Hematopoietic multipotent progenitor cell treated with erythropoietin and hydrocortisone succinate and interleukin-3 and kit ligand, for 15 days (in vitro differentiated cells): Measurements from ENCODE around the gene TTC28.
"Not testable (repeated sequence)": the region's sequence is repeated elsewhere in the genome, so short reads cannot be mapped to it uniquely, and the experiment has no call there.

Source experiments
- DNase-seq: peaks from one replicate; pipeline ENCODE4 v3.0.0-alpha.2; 2015; ENCODE audit warnings: low spot score

The TTC28 gene

DNA sequence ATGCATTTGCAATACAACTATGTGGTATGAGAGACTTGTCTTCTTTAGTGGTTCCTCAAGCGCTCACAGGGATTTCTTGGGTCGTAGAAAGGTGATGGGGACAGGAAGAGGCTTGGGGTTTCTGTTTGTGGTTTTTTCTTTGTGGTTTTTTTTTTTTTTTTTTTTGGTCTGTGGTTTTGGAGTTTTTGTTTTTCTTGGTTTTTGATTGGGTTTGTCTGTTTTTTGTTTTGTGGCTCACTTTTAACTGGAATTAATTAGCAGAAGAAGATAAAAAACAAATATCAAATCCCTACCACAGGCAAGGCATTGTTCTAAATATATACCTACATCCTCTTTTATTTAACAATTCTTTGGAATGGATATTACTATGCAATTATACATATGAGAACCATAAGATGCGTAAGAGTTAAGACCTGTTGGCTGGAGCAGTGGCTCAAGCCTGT is 5.5 kb downstream of the TTC28 start:
- no peak for DNase-seq

DNA sequence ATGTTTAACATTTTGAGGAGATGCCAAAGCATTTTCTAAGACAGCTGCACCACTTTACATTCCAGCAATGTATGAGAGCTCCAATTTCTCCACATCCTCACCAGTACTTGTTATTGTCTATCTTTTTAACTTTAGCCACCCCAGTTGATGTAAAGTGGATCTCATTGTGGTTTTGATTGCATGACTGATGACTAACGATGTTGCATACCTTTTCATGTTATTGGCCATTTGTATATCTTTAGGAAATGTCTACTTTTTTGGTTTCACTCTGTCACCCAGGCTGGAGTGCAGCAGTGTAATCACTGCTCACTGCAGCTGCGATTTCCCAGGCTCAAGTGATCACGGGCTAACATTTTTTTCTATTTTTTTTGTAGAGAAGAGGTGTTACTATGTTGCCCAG is 8.9 kb downstream of the TTC28 start:
- DNase-seq, result no peak

DNA sequence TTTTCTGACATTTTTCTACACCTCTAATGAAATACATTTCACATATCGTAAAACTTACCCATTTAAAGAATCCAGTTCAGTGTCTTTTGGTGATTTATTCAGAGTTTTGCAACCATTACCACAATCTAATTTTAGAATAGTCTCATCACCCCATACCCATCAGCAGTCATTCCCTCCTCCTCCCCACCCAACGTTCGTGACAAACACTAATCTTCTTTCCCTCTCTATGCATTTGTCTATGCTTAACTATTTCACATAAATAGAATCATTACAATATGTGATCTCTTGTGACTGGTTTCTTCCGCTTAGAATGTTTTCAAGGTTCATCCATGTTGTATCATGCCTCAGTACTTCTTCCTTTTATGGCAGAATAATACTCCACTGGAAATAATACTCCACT is 9.5 kb downstream of the TTC28 start:
- no peak for DNase-seq

DNA sequence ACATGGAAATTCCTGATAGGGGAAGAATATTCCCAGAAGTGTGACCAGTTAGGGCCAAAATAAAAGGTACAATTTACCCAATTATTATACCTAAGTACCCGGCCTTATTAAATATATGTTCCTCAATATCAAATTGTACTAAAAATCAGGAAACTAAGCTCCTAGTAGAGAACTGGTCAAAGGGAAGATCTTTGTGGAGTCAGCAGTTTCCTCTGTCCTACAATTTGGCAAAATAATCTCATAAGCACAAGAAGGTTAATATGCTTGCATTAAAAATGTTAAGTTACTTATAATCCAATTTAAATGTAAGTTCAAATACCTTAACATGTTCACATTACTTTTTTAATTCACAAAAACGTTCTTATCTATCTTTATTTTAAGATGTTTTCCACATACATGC is 10.3 kb downstream of the TTC28 start:
- no peak for DNase-seq

DNA sequence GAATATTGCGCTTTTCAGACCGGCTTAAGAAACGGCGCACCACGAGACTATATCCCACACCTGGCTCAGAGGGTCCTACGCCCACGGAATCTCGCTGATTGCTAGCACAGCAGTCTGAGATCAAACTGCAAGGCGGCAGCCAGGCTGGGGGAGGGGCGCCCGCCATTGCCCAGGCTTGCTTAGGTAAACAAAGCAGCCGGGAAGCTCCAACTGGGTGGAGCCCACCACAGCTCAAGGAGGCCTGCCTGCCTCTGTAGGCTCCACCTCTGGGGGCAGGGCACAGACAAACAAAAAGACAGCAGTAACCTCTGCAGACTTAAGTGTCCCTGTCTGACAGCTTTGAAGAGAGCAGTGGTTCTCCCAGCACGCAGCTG is 16.1 kb downstream of the TTC28 start:
- not testable (repeated sequence) for DNase-seq

DNA sequence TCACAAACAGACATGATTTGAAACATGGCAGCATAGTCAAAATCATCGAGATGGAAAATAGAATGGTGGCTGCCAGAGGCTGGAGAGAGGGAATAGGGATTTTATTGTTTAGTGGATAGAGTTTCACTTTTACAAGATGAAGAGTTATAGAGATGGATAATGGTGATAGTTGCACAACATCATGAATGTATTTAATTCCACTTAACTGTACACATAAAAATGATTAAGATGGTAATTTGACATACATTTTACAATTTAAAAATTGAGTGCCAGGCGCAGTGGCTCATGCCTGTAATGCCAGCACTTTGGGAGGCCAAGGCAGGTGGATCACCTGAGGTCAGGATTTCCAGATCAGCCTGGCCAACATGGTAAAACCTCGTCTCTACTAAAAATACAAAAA is 21.2 kb downstream of the TTC28 start:
- no peak for DNase-seq

DNA sequence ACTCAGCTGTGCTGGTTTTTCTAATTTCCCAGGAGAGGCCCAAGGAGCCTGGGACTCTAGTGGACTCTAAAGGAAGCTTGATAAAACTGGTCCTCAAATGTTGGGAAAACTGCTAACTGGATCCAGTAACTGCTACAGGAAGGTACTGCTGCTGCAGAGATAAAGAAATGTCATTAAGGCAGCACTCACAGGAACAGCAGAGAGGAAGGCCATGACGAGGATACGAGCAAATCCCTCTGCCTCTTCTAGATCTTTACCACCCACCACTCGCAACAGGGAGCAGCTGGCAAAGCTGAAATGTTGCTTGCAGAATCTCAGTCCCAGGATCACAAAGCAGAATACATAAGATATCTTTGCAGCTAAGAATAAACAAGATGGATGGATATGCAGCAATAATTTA is 23.5 kb downstream of the TTC28 start:
- DNase-seq, result no peak

DNA sequence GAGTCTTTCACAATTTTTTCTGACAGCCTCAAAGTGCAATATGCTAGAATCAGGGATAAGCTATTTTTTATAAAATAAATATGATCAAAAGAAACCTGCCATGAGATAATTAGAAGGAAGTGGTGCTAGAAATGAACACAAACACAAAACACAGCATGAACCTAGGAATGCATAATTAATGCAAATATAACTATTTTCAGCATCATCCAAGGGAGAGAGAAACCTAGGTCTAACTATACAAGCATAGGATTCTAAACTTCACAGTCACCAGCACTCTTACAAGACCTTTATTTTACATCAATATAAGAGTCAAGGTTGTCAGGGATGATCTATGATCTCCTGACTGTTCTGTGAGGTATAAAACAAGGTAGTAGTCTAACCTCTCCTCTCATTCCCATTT is 29.2 kb downstream of the TTC28 start:
- no peak for DNase-seq

DNA sequence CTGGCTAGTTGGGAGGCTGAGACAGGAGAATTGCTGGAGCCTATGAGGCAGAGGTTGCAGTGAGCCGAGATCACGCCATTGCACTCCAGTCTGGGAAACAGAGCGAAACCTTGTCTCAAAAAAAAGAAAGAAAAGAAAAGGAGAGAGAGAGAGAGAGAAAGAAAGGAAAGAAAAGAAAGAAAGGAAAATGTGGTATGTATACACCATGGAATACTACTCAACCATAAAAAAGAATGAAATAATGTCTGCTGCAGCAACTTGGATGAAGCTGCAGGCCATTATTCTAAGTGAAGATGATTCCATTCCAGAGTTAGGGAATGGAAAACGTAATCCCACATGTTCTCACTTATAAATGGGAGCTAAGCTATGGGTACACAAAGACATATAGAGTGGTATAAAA is 30.8 kb downstream of the TTC28 start:
- no peak for DNase-seq

DNA sequence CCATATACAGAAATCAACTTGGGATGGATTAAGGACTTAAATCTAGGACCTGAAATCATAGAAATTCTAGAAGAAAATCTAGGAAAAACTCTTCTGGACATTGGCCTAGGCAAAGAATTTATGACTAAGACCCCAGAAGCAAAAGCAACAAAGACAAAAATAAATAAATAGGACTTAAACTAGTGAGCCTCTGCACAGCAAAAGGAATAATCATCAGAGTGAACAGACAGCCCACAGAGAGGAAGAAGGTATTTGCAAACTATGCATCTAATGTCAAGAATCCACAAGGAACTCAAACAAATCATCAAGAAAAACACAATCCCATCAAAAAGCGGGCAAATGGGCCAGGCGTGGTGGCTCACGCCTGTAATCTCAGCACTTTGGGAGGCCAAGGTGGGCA is 32.4 kb downstream of the TTC28 start:
- no peak for DNase-seq

DNA sequence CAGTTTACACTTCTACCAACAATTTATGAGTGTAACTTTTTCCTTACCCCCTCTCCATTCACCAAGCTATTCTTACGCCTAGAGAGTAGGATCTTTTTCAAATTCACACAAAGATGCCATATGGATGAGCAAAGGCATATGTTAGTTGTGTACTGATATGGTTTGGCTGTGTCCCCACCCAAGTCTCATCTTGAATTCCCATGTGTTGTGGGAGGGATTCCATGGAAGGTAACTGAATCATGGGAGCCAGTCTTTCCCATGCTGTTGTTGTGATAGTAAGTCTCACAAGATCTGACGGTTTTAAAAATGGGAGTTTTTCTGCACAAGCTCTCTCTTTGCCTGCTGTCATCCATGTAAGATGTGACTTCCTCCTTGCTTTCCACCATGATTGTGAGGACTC is 40.3 kb downstream of the TTC28 start:
- no peak for DNase-seq

DNA sequence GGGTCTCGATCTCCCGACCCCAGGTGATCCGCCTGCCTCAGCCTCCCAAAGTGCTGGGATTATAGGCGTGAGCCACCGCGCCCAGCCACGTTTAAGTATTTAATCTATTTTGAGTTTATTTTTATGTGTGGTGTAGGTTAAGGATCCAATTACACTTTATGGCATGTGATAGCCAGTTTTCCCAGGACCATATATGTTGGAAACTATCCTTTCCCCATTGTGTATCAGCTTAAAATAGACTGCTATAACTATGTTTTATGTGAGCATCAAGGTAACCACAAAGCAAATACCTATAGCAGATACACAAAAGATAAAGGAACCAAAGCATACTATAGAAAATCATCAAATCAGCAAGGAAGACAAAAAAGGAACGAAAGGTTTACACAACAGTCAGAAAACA is 42.4 kb downstream of the TTC28 start:
- DNase-seq, result no peak

DNA sequence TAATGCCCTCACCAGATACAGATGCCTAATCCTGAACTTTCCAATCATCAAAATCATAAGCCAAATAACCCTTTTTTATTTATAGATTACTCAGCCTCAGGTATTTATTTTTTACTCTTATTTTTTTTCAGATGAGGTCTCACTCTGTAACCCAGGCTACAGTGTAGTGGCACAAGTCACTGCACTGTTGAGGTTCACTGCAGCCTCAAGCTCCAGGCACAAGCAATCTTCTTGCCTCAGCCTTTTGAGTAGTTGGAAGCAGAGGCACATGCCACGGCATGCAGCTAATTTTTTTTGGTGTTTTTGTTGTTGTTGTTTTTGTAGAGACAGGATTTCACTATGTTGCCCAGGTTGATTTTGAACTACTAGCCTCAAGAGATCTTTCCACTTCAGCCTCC is 49.5 kb downstream of the TTC28 start:
- no peak for DNase-seq

DNA sequence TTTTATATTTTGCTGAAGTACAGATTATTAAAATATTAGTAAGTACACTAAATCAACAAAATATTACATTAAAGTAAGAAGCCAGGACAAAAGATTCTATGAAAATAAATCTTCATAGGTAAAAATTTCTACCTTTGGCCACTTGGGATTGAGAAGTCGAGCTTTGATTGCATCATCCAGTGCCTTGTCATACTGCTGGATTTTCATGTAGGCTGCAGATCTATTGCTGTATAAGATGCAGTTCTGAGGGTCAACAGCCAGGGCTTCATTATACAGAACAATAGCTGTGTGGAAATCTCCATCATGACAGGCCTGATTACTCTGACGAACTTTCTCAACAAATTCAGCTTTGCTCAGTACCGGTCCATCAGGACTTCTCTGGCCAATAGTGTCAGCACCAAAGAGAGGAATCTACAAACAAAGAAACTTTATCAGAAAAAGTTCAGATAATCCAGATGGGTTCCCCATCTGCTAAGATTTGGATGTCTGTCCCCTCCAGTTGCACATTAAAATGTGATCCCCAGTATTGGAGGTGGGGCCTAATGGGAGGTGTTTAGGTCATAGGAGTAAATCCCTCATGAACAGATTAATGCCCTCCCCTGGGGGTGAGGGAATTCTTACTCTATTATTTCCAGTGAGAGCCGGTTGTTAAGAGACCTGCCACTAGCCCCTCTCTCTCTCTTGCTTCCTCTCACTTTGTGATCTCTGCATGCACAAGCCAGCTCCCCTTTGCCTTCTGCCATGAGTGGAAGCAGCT is 50.0 kb downstream of the TTC28 start:
- DNase-seq, result no peak

DNA sequence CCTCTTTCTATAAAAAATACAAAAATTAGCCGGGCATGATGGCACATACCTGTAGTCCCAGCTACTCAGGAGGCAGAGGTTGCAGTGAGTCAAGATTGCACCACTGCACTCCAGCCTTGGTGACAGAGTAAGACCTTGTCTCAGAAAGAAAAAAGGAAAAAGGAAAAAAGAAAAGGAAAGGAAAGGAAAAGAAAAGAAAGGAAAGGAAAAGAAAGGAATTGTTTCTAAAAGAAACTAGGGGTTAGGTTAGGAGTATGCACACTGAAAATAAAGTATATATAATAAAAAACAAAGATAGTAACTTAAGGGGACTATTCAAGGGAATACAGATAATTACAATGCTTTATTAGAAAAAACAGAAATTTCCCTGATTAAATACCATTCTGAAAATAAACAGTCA is 50.9 kb downstream of the TTC28 start:
- no peak for DNase-seq

DNA sequence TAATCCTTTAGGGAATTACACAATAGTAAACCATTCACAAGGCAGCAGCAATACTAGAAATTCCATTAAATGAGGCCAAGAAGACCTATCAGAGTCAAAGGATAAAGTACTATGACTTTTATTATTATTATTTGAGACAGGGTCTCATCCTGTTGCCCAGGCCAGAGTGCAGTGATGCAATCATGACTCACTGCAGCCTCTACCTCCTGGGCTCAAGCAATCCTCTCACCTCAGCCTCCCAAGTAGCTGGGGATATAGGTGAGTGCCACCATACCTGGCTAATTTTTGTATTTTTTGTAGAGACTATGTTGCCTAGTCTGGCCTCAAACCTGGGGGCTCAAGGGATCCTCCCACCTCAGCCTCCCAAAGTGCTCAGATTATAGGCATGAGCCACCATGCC is 51.8 kb downstream of the TTC28 start:
- no peak for DNase-seq

DNA sequence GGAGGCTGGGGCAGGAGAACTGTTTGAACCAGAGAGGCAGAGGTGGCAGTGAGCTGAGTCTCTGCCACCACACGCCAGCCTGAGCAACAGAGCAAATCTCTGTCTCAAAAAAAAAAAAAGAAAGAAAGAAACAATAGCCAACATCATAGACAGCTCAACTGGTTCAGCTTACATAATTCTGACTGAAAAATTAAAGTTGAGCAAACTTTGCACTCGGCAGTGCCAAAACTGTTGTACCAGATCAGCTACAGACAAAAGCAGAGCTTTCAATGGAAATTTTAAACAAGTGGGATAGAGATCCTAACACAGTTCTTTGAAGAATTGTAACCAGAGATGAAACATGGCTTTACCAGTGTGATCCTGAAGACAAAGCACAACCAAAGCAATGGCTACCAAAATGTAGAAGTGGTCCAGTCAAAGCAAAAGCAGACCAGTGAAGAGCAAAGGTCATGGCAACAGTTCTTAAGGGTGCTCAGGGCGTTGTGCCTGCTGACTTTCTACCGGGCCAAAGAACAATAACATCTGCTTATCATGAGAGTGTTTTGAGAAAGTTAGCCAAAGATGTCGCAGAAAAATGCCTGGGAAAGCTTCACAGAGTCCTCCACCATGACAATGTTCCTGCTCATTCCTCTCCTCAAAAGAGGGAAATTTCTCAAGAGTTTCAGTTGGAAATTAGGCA is 59.3 kb downstream of the TTC28 start:
- DNase-seq, result no peak

DNA sequence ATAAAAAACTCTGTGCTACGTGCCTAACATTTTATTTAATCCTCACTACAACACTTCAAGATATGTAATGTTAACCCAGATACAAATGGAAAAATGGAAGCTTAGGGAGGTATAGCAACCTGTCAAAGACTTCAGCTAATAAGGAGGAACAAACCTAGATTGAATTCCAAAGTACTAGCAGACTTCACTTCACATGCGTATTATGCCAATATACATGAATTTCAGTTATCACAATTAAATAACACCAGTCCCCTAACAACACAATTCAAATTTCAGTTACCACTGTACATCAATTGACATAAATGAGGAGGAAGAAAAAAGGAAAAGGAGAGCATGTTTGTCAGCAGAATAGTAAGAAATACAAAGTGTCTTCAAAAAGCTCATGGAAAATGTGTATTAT is 60.4 kb downstream of the TTC28 start:
- no peak for DNase-seq

DNA sequence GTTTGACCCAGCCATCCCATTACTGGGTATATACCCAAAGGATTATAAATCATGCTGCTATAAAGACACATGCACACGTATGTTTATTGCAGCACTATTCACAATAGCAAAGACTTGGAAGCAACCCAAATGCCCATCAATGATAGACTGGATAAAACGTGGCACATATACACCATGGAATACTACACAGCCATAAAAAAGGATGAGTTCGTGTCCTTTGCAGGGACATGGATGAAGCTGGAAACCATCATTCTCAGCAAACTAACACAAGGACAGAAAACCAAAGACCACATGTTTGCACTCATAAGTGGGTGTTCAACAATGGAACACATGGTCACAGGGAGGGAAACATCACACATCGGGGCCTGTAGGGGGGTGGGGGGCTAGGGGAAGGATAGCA is 64.2 kb downstream of the TTC28 start:
- DNase-seq, result not testable (repeated sequence)

DNA sequence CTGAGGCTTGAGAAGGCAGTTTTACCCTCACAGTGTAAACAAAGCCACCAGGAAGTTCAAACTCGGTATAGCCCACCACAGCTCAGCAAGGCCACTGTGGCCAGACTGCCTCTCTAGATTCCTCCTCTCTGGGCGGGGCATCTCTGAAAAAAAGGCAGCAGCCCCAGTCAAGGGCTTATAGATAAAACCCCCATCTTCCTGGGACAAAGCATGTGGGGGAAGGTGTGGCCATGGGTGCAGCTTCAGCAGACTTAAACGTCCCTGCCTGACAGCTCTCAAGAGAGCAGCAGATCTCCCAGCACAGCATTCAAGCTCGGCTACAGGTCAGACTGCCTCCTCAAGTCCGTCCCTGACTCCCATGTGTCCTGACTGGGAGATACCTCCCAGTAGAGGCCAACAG is 69.7 kb downstream of the TTC28 start:
- DNase-seq, result peak; percentile 18

DNA sequence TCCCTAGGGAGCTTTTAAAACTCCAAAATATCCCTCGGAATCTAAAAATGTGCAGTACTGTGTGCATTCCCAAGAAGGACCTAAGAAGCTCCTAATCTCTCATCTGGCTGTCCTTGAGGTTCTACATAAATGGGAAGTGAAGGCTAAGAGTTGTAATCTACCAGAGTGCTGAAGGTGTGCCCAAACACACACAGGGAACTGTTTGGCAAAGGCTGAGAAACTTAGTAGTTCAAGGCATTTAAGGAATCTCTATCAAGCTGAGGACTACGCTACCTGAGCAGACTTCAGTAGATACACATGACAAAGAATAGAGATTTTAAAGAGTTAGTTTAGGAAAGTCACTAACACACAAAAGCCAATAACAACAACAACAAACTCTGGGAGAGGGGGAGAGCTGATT is 71.1 kb downstream of the TTC28 start:
- DNase-seq, result no peak

DNA sequence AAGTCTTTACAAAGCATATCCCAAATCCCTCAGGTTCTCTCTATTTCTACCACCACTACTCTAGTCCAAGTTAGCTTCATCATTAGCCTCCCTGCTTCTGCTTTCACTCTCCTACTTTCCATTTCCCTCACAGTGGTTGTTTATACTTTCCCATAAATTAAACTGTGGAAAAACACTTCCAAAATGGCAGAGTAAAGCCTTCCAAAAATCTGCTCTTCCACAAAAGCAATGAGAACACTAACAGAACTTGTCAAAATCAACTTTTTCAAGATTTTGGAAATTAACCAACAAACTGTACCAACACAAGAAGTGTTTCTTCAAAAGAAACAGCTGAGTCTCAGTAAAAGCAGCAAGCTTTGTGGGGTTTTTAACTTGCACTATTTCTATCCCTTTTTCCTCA is 71.8 kb downstream of the TTC28 start:
- DNase-seq, result no peak

DNA sequence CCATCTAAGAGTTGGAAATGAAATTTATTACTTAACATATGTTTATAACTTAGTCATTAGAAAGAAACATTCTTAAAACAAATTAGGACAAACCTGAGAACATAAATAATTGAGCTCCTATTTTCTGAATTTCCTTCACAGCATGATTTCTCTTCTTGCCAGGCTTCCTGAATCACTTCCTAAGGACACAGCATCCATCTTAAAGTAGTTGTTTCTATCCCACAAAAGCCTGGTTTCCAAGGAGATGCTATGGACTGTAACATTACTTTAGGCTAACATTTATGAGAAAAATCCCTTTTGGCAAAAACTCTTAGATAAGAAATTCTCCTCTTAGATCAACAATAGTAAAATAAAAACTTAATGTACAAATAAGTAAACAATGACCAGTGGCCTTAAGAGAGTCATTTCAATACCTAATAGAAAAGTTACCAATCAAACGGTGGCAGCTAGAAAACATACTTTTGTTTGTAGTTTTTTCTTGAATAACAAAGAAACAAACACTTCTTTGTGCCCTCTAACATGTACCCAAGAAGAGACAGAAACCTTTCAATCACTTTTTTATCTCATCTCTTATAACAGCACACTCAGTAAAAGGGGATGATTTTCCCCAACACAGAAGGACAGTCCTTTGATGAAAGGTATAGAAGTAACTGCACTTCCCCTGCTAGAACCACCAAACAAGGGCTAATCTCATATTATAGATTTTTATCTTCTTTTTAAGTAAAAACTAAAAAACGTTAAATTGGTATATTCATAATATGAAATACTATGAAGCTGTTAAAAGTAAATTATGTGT is 74.5 kb downstream of the TTC28 start:
- no peak for DNase-seq
